MM.1S (cell line): Measurements from ENCODE around the gene C1QTNF7.

ENCODE experiments used
- DNase-seq: peaks from one replicate; pipeline ENCODE4 v3.0.0-alpha.2; 2015
- H2AFZ ChIP-seq: fragments of 300-600 bp; sonication (generic); 2 replicates; pipeline ENCODE4 v1.6.0; 2016; ENCODE audit warnings: antibody characterized with exemption, low read length
- H3F3A ChIP-seq: fragments of 300-600 bp; sonication (generic); 2 replicates; pipeline ENCODE4 v1.6.1; 2016; ENCODE audit warnings: mild to moderate bottlenecking, antibody characterized with exemption, low read length, moderate library complexity, mixed read lengths; ENCODE audit not compliant: insufficient read depth
- H3K27ac ChIP-seq: fragments of 300-600 bp; sonication (generic); 2 replicates; pipeline ENCODE4 v1.5.1; 2016; ENCODE audit warnings: mild to moderate bottlenecking, low read length
- H3K27me3 ChIP-seq: fragments of 300-600 bp; sonication (generic); replicated peaks from 2 replicates; pipeline ENCODE4 v1.6.0; 2016; ENCODE audit warnings: low read length; ENCODE audit not compliant: insufficient read depth
- H3K36me3 ChIP-seq: fragments of 300-600 bp; sonication (generic); replicated peaks from 2 replicates; pipeline ENCODE4 v1.6.1; 2016; ENCODE audit warnings: mild to moderate bottlenecking, low read length, mixed read lengths; ENCODE audit not compliant: insufficient read depth
- H3K4me1 ChIP-seq: fragments of 300-600 bp; sonication (generic); 2 replicates; pipeline ENCODE4 v1.6.1; 2016; ENCODE audit warnings: low read length, mixed read lengths
- H3K4me2 ChIP-seq: fragments of 300-600 bp; sonication (generic); 2 replicates; pipeline ENCODE4 v1.6.0; 2016; ENCODE audit warnings: low read depth, low read length
- H3K4me3 ChIP-seq: fragments of 300-600 bp; sonication (generic); 2 replicates; pipeline ENCODE4 v1.5.1; 2016; ENCODE audit warnings: low read length, mixed read lengths
- H3K79me2 ChIP-seq: fragments of 300-600 bp; sonication (generic); 2 replicates; pipeline ENCODE4 v1.6.1; 2016; ENCODE audit warnings: mixed run types, low read length, mixed read lengths
- H3K9ac ChIP-seq: fragments of 300-600 bp; sonication (generic); 2 replicates; pipeline ENCODE4 v1.6.1; 2016; ENCODE audit warnings: low read length, mixed read lengths
- H3K9me2 ChIP-seq: fragments of 300-600 bp; sonication (generic); replicated peaks from 2 replicates; pipeline ENCODE4 v1.6.1; 2016; ENCODE audit warnings: mild to moderate bottlenecking, low read length, mixed read lengths; ENCODE audit not compliant: insufficient read depth
- H3K9me3 ChIP-seq: fragments of 300-600 bp; sonication (generic); replicated peaks from 2 replicates; pipeline ENCODE4 v1.6.1; 2016; ENCODE audit warnings: mild to moderate bottlenecking, low read length, mixed read lengths; ENCODE audit not compliant: insufficient read depth
- H4K20me1 ChIP-seq: fragments of 300-600 bp; sonication (generic); 2 replicates; pipeline ENCODE4 v1.6.1; 2016; ENCODE audit warnings: mild to moderate bottlenecking, low read length, moderate library complexity, mixed read lengths; ENCODE audit not compliant: insufficient read depth
- CTCF ChIP-seq: fragments of 300-600 bp; sonication (generic); IDR thresholded peaks from 2 replicates; pipeline ENCODE4 v1.5.1; 2016; ENCODE audit warnings: antibody characterized with exemption, low read length, mixed read lengths
- EZH2 ChIP-seq: fragments of 300-600 bp; sonication (generic); optimal IDR thresholded peaks from 2 replicates; pipeline ENCODE3; 2017; ENCODE audit warnings: low read depth, mild to moderate bottlenecking, antibody characterized with exemption, low read length, mixed read lengths
- EZH2phosphoT487 ChIP-seq: fragments of 300-600 bp; sonication (generic); IDR thresholded peaks from 2 replicates; pipeline ENCODE4 v1.6.1; 2018; ENCODE audit warnings: antibody characterized with exemption, low read length

C1QTNF7 gene

GRCh38 chr4:15417233-15417660, 10.6 kb upstream of the C1QTNF7 start:
- H3K27ac ChIP-seq = no peak overlapping the region
- H3K36me3 ChIP-seq = no peaks in the 10 kb centered on the region
- no peak for TF ChIP-seq EZH2phosphoT487
- no peak for TF ChIP-seq CTCF
- TF ChIP-seq EZH2 = no peak
- H2AFZ ChIP-seq = no peak overlapping the region
- no peaks in the 10 kb centered on the region for H3K27me3 ChIP-seq
- H3K9me2 ChIP-seq = no peaks in the 10 kb centered on the region
- no peak overlapping the region for H3K4me2 ChIP-seq
- H3K9me3 ChIP-seq = no peaks in the 10 kb centered on the region
- H3F3A ChIP-seq = no peaks in the 10 kb centered on the region
- no peaks in the 10 kb centered on the region for H4K20me1 ChIP-seq
- DNase-seq = no peak
- H3K4me3 ChIP-seq = no peak overlapping the region
- H3K79me2 ChIP-seq = no peaks in the 10 kb centered on the region
- H3K4me1 ChIP-seq = no peaks in the 10 kb centered on the region
- H3K9ac ChIP-seq = no peak overlapping the region

GRCh38 chr4:15418956-15419355, 8.9 kb upstream of the C1QTNF7 start:
- TF ChIP-seq EZH2 = no peak
- no peak for TF ChIP-seq CTCF
- no peak for TF ChIP-seq EZH2phosphoT487
- Histone ChIP-seq H3K27me3 (no peaks in the 10 kb centered on the region), H3K9me3 (no peaks in the 10 kb centered on the region)

GRCh38 chr4:15420642-15421041, 7.2 kb upstream of the C1QTNF7 start:
- no peak for TF ChIP-seq EZH2
- TF ChIP-seq EZH2phosphoT487 = no peak
- no peak for TF ChIP-seq CTCF
- no peak overlapping the region for H3K4me3 ChIP-seq
- DNase-seq = no peak
- no peak overlapping the region for H3K27ac ChIP-seq
- H3K79me2 ChIP-seq = no peaks in the 10 kb centered on the region
- no peaks in the 10 kb centered on the region for H4K20me1 ChIP-seq
- H3F3A ChIP-seq = no peaks in the 10 kb centered on the region
- H3K36me3 ChIP-seq = no peaks in the 10 kb centered on the region
- H2AFZ ChIP-seq = no peak overlapping the region
- H3K4me2 ChIP-seq = no peak overlapping the region
- no peaks in the 10 kb centered on the region for H3K9me3 ChIP-seq
- no peaks in the 10 kb centered on the region for H3K9me2 ChIP-seq
- no peaks in the 10 kb centered on the region for H3K27me3 ChIP-seq
- no peaks in the 10 kb centered on the region for H3K4me1 ChIP-seq
- no peak overlapping the region for H3K9ac ChIP-seq

More at GRCh38 chr4:15418956-15419355, 8.9 kb upstream of the C1QTNF7 start:
- Histone ChIP-seq H3K36me3 (no peaks in the 10 kb centered on the region), H3K4me2 (no peak overlapping the region), H3K79me2 (no peaks in the 10 kb centered on the region), H3K4me3 (no peak overlapping the region), H3K9me2 (no peaks in the 10 kb centered on the region), H2AFZ (no peak overlapping the region), H3K27ac (no peak overlapping the region), H3F3A (no peaks in the 10 kb centered on the region), H4K20me1 (no peaks in the 10 kb centered on the region), H3K4me1 (no peaks in the 10 kb centered on the region), H3K9ac (no peak overlapping the region)
- no peak for DNase-seq
